GM19372 (cell line): Measurements from ENCODE around the gene BPIFB3.

Source experiments
- ATAC-seq: cut with Tn5 transposase; IDR thresholded peaks from one replicate; pipeline ENCODE4 v1.9.1; 2021; ENCODE audit warnings: mild to moderate bottlenecking, low read depth, moderate library complexity; ENCODE audit not compliant: unreplicated experiment

BPIFB3 gene

DNA sequence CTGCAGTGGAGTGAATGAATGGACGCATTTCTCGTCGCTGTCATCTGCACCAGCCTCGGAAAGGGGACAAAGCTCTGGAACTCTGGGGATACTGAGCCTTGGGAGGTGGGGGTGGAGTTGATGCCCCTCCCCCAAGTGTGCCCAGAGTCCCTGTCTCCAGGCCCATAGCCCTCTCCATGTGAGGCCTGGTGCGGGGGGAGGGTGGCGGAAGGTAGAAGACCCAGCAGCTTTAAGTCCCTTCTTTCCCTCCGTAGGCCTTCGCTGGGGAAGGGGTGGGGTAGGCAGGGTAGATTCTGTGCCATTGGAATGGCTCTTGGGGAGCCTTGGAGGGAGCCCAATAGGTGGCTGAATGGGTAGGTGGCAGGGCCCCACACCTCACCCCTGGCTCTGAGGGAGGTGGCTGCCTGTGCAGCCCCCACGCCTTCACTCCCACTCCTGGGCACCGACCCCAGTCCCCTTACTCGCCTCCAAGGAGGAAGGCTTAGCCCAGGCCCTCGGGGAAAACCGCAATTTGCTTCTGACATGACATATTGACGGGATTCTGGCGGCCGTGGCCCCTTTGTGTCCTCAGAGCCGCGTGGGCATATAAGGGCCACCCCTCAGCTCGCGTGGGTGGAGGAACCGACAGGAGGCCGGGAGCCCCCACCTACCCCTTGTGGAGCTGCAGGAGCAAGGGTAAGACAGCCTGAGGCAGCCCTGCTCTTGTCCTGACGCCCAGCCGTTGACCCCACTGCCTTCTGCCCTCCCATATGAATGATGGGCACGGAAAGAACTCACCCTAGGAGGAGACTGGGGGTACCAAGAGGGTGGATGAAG is at the start of gene BPIFB3:
TSS of gene BPIFB3 (plus strand) at position 613 of the 816 bp plus-strand sequence. CDS start 1,533 bp downstream, outside the sequence.
- no peak for ATAC-seq

DNA sequence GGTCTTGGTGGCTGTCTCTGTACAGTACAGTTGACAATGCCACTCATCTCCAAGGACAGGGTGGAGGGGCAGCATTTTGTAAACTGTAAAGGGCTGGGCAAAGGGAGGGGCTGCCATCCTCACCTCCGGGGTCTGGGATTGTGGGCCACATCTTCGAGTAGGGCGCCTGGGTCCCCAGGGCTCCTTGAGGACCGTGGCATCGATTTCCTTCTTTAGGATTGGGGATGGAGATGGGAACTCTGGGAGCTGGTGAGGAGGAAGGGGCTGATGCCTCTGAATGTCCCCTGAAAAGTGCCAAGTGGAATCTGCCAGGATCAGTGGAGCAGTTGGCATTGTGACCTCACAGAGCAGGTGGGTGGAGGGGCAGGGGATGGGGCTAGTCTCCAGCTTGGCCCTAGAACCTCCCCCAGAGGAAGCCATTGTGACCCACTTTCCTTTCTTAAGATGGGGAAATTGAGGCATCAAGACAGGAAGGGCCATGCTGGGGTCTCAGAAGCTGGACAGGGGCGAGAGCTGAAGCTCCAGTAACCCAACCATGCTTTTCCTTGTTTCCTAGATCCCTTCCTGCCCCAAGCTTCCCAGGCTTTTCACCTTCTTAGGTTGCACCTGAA is 49.5 kb upstream of the BPIFB3 start, which contains the start of gene SUN5:
TSS of gene SUN5 (minus strand) at position 293 of the 611 bp plus-strand sequence. CDS start at position 200, 93 bp downstream.
- no peak for ATAC-seq

DNA sequence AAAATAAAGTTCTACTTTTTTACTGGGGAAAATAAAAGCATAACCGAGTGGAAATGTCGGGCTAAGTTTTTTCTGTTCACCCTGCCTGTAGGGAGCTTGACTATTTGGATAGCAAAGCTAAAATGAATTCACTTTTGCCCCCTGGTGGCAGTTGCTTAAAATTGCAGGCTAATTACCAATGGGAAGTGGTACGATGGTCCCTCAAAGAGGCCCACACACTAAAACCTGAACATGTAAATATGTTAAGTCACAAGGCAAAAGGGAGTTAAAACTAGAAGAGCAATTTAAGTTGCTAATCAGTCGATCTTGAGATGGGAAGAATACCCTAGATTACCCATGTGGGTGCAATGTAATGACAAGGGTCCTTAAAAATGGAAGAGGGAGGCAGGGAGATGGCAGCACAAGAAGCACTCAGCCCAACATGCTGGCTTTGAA is 48.6 kb upstream of the BPIFB3 start:
- no peak for ATAC-seq

DNA sequence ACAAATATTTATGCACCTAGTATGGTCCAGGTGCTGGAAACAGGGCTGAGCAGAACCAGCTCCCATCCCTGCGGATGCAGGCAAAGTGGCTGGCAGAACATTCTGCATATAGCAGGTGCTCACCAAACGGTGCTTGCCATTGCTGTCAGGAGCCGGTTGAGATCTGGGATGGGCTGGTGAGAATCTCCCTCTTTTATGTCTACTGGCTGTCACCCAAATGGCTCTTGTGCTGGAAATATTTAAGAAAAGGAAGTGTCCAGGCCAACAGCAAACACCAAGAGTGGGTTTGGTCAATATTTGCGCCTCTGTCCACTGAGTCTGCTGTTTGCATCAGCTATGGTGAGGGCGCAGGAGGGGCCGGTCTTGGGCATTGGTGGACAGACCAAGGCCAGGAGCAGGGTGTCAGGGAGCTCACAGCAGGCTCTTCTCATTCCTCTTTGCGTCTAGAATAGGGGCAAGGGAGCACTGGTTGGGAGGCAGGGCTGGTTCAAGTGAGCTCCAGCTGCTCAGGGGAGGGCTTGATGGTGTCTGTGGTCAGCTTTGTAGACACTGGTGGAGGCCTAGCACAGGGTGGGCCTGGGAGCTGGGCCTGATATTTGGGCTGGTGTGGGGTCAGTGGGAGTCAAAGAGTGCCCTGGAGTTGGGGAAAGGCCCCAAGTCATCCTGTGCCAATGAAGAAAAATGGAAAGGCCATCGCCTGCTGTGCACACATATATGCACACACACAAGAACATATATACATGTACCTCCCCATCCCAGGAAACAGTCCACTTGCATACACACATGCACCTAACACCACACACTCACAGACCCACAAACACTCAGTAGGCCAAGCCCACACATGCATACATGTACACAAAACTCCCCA is 47.6 kb upstream of the BPIFB3 start:
- no peak for ATAC-seq

DNA sequence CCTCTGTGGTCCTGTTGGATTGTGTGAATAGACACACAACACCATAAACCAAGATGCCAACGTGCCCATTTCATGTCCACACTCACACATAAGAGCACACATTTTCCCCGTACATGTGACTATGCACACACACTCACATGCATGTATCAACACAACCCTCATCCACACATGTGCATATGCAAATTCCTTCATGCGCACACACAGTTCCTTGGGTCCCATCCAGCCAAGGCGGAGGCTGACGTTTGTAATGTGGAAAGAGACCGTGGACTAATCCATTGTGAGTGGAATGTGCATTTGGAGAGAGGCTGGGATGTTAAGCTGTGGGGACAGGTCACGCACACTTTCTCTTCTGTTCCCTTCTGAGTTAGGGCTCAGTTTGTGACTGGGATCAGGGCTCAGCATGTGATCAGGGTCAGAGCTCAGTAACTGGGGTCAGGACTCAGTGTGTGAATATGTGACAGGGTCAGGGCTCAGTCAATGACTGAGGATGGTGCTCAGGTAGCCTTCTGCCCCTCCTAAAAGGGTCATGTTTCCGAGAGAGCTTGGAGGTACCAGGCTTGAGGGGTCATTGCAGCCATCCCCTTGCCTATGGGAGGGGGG is 46.8 kb upstream of the BPIFB3 start:
- ATAC-seq = no peak

DNA sequence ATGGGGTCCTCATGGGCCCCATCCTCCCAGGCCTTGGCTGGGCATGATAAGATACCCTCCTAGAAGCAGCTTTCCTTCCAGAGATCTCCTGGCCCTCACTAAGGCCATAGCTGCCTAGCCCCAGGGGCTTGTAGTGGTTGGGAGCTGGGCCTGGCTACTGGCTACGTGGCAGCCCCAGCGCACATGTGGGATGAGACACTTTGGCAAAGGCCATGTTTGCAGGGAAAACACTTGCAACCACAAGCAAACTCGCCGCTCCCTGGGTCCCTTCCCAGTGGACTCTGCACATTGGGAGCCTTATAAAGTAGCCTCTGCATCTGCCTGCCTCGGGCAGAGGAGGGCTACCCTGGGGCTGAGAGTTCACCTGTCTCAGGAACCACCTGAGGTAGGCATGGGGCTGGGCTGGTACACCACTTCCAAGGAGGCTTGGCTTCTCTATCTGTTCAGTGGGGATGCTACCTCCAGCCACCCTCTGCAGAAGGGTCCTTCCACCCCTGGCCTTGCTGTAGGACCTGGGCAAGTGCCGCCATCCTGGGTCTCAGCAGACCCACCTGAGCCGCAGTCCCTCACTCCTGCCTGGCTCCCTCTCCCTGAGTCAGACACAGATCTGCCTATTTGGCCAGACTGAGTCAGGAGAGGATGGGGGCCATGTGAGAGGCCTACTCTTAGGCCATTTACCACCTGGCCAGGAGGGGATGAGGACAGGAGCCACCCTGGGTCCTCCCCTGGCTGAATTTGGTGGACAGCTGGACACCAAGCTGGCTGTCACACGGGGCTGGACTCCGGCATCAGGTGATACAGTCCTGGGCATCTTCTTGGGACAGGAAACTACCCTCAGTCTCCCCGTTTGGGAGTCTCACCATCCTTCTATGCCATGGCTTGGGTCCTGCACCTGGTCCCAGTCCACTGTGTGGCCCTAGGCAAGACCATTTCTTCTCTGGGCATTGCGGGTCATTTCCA is 46.0 kb upstream of the BPIFB3 start, which contains the start of gene BPIFB2:
TSS of gene BPIFB2 (plus strand) at position 329 of the 960 bp plus-strand sequence. CDS start 871 bp downstream, outside the sequence.
- ATAC-seq = no peak

DNA sequence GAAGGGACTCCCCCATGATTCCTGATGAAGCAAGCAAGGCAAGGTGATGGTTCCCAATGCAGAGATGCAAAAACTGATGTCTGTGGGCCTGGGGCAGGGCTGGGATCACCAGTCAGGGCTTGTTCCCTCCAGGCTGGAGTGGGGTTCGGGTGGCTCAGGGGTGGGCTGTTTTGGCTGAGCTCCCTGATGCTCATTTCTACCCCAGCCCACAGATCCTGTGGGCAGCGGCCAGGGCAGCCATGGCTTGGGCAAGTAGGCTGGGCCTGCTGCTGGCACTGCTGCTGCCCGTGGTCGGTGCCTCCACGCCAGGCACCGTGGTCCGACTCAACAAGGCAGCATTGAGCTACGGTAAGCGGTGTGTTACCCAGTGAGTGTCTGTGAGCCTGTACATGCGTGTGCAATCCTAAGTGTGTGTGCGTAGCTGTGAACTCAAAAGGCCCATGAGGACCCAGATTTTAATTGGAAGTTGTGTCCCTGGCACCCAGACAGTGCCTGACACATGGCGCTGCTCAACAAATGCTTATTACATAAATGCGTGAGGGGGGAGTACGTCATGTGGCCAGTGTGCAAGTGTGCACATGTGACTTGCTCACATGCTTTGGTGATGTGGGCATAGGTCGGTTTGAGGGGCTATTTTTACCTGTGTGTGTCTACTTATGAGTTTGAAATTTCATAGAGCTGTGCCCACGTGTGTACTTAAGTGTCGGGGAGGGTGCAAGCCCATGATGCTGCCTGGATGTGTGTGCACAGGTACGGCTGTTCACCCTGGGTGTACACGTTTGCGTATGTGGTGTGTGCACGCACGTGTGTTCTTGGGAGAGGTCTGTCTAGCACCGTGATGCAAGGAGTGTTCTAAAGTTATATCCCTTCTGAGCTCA is 45.1 kb upstream of the BPIFB3 start:
- no peak for ATAC-seq

DNA sequence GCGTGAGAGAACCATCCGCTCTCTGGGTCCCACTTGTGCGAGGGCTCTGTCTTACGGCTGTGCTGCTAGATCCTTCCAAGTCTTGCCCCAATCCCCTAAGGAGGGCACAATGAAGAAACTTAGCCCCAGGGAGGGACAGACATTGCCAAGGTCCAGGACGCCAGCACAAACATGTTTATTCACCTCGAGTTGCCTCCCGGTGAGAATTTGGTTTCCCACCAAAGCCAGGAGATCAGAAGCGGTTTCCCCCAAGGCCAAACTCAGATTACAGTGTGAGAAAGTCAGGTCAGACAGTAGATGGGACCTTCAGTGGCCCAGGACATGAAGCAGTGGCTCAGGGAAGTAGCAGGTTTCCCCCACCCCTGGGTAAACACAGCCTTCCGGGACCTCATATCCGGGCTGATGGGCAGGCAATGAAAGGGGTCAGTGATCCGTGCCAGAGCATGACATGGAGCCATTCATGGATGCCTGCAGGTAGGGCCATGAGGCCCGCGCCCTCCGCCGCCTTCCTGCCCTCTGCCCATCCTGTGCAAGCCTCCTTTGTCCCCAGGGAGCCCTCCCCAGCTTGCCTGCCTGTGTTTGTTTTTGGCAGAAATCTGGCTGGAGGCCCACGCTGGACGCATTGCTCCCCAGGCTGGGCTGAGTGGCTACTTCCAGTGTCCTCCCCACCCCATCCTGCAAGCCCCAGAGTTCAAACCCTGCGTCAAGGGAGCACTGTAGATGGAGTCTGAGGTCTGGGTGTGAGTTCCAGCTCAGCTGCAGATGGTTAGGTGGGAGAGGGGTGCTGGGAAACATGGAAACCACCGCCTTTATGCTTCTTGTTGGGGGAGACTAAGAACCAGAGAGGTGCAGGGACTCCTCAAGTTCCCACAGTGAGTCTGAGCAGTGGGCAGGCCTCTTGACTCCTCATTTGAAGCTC is 44.2 kb upstream of the BPIFB3 start:
- ATAC-seq = no peak

- ATAC-seq = no peak
These were observed 43.6 kb upstream of the BPIFB3 start for GRCh38 chr20:33010133-33010504.

DNA sequence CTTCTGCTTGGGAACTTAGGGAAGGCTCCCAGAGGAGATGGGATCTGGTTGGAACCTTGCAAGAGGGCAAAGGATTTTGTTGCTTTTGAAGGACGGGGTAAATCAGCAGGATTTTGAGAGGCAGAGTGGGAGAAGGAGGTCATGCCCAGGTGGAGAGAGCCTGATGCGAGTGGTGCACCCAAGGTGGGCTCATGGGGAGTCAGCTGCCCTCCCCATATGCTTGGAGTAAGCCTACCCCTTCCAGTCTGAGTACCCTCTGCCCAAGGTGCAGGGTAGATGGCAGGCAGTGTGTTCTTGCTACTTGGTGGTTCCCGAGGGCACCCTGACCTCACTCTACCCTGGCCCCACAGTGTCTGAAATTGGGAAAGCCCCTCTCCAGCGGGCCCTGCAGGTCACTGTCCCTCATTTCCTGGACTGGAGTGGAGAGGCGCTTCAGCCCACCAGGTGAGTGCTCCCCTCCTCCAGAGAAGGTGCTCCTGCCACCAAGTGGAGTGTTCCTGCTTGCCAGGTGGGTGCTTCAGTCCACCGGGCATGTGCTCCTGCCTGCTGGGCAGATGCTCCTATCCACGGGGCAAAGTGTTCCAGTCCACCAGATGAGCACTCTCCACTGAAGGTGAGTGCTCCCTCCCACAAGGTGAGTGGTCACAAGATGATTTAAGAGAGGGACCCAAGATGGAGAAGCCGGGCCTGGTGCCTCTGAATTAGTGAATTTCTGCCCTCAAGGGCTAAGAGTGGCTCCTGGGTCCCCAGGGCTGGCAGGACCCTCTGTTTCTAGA is 42.8 kb upstream of the BPIFB3 start:
- ATAC-seq = no peak

DNA sequence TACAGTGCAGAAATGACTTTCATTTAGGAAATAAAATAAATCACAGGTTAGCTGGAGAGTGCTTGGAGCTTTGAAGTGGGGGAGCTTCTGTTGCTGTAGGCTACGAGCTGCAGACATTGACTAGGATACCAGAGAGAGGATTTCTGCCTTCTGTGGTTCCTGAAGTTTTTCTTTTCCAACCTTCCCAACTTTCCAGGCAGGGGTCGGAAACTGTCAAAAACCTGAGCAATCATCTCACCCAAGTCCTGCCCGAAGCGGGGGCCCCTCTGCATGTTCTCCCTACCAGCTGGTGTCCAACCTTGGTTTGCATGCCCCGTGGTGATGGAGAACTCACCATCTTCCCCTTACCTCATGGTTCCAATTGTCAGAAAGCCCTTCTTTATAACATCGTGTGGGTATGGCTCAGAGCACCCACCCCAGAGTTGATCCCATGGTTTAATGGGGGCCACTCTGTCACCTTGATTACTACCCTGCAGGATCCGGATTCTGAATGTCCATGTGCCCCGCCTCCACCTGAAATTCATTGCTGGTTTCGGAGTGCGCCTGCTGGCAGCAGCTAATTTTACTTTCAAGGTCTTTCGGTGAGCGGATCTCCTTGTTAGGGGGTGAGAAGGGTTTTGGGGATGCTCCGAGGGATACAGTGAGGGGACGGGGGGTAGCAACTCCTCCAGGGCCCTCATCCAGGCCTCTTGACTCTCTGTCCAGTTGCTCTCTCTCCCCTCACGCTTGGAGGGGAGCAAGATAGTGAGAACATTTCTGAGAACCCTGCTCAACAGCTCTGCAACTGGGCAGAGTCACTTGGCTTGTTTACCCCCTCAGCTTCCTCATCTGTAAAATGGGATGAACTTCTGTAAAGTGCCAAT is 41.1 kb upstream of the BPIFB3 start:
- no peak for ATAC-seq

- ATAC-seq = no peak
These were observed 39.9 kb upstream of the BPIFB3 start for GRCh38 chr20:33013701-33014326.

GRCh38 chr20:33014336-33015113 is 39.2 kb upstream of the BPIFB3 start:
- ATAC-seq = no peak

DNA sequence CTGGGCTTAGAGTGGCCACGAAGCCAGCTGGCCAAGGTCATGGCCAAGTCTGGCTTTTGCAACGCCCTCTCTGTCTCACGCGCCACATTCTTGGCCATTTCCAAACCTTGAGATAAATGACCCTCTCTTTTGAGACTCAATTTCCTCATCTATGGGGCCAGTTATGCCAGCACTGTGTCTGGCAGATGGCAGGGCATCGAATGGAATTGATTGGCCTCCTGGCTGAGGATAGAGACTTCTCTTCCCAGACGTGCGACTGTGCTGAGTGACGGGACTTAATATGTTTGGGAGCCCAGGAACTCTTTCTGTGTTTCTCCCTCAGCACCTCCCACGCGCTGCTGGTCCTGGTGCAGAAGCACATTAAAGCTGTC is 38.6 kb upstream of the BPIFB3 start:
- ATAC-seq = no peak
